Retinal pigment epithelial cell (primary cell): ENCODE data around the gene CCNL2.

ENCODE experiments used
- DNase-seq: peaks from one replicate; pipeline ENCODE4 v3.0.0-alpha.2; 2010; ENCODE audit warnings: low read depth
- H3K4me3 ChIP-seq: 2 replicates; pipeline ENCODE4 v1.5.1; 2011; ENCODE audit warnings: mild to moderate bottlenecking, low read length, control low read depth, moderate library complexity
- TF ChIP-seq, protein P1 (sequence below): conservative IDR thresholded peaks from 2 replicates; pipeline ENCODE4 v1.5.1; 2011; ENCODE audit warnings: low read depth, low read length, control low read depth, inconsistent platforms

Gene CCNL2

DNA sequence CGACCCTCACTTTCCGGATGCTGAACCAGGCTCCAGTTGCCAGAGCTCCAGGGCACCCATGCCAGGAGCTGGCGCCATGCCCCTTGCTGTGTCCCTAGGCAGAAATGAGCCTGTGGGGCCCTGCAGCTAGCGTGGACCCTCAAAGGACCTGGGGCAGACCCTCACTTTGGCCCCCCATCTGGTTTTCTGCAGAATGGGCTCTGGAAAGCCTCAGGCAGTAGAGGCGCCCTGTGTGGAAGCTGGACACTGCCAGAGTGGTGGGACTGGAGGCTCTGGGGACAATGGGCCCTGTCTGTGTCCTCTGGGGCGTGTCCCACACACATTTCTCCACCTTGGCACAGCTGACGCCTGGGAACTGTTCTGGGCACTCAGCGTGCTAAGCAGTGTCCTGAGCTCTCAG is 17.8 kb downstream of the CCNL2 start:
- H3K4me3 ChIP-seq = no peak overlapping the region
- TF ChIP-seq, protein P1, sequence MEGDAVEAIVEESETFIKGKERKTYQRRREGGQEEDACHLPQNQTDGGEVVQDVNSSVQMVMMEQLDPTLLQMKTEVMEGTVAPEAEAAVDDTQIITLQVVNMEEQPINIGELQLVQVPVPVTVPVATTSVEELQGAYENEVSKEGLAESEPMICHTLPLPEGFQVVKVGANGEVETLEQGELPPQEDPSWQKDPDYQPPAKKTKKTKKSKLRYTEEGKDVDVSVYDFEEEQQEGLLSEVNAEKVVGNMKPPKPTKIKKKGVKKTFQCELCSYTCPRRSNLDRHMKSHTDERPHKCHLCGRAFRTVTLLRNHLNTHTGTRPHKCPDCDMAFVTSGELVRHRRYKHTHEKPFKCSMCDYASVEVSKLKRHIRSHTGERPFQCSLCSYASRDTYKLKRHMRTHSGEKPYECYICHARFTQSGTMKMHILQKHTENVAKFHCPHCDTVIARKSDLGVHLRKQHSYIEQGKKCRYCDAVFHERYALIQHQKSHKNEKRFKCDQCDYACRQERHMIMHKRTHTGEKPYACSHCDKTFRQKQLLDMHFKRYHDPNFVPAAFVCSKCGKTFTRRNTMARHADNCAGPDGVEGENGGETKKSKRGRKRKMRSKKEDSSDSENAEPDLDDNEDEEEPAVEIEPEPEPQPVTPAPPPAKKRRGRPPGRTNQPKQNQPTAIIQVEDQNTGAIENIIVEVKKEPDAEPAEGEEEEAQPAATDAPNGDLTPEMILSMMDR = no peak
- DNase-seq = no peak

DNA sequence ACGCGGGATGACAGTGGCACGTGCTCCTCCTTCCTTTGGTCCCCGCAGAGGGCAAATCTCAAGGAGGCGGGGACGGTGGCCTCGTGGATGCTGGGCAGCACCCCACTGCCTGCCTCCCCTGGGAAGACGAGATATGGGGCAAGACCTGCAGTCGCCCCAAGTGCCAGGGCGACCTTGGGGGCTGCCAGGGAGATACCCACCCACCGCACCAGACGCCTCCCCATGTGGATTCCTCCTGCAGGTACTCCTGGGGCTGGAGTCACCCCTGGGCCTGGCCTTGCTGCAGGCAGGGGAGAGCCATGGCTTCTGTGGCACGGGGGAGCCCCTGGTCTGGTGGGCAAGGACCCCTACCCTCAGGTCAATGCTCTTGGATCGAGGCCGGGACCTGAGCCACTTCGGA is 18.3 kb downstream of the CCNL2 start:
- DNase-seq = no peak
- TF ChIP-seq, protein P1 = no peak
- H3K4me3 ChIP-seq = no peak overlapping the region

DNA sequence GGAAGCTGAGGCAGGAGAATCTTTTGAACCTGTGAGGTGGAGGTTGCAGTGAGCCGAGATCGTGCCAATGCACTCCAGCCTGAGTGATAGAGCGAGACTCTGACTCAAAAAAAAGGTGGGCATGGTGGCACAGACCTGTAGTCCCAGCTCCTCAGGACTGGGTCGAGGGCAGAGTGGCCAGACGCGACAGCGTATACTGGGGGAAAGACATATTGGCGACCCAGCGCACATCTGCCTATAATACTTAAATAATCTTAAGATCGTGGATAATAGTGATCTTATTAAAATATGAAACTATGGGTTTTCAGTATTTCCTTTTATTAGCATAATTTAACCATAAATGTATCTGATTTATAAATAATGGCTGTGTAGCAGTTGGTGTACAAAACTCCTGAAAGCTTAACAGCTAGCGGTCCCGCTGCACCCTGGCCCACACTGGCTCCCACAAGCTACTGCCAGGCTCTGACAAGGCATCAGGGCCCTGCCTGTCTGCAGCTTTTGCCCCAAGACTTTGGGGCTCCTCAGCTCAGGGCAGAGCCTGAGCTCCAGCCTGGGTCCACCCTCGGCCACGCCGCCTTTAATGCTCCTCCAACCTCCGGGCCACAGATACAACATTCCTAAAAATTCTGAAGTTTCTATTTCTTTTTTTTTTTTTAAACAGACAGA is 21.5 kb downstream of the CCNL2 start:
- TF ChIP-seq, protein P1 = no peak
- H3K4me3 ChIP-seq = no peak overlapping the region
- DNase-seq = no peak

DNA sequence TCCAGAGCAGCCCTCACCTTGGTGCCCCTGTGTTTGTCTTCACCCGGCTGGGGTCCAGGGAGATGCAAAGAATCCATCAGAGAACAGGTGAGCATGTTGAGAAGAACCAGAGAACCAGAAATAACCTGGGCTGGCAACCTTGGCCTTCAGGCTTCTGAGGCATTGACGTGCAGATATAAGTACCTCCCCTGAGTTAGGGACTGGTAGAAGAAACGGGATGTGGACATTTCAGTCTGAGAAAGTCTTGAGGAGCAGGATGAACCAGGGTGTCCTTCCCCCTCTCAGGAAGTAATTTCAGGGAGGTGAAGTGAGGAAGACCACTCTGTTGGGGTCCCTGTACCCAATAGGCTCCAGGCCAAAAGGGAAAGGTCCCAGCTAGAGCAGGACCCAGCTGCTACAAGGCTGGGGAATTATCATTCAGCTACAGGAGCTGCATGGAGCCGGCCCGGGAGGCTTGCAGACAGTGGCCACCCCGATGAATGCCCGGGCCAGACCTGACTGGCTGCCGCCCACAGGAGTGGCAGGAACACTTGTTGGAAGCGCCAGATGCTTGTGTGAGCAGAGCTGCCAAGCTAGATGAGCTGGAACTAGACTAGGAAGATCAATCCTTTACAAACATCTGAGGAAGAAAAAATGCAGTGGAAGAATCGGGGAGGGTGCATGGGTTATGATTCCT is 22.4 kb downstream of the CCNL2 start:
- no peak overlapping the region for H3K4me3 ChIP-seq
- DNase-seq = no peak
- TF ChIP-seq, protein P1 = no peak

DNA sequence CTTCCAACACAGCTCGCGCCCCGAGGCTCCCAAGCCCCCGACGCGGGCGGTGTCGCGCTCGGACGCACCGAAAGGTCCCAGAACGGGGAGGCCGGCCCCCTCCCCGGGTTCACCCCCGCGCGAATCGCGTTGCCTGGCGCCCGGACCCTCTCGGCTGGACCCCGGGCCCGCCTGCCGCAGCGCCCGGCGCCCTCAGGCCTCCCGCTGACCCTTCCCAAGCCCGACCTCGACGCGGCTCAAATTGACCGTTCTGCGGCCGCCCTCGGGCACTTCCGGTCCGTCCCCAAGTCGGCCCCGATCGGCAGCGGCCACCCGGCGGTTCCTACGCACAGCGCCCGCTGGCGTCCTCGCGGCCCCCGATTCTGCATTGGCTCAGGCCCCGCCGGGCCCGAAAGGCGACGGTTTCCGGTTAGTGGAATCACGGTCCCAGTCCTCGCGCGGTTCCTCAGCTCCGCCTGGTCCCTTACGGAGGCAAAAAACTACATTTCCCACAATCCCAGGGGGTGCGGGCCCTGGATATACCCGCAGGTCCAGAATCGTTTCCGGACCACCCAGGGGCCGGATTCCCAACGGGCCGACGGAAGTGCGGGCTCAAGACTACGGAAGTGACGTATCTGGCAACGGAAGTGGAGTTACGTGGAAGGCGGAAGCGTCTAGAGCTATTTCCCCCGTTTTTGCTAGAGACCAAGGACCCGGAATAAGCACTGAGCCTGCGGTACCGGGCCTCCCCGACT is 24.0 kb downstream of the CCNL2 start, which contains the start of gene AURKAIP1:
Gene AURKAIP1, minus strand, starts transcription at position 279 of the 734 bp plus-strand sequence. CDS start 451 bp downstream, outside the sequence.
- peak within 1 kb of the TSS; percentile 87 for H3K4me3 ChIP-seq
- TF ChIP-seq, protein P1 = peak; percentile 30
- peak; percentile 98 for DNase-seq

DNA sequence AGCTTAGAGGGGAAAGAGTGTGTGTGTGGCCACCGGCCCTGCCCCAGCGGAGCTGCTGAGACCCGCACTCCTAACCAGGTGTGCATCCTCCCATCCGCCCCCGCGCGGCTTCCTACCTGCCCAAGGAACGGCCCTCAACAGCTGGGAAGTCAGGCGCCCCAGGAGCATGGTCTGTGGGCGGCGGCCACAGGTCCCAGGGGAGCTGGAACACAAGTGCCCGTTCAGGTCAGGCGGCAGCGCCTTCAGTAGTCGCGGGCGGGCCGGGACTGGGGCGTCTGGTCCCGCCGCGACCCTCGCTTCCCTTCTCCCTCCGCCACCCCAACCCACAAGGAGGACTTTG is 24.6 kb downstream of the CCNL2 start:
- TF ChIP-seq, protein P1 = no peak
- peak overlapping the region; percentile 87 for H3K4me3 ChIP-seq
- DNase-seq = no peak
